HG03342 (cell line): ENCODE measurements around the gene PTPRN2.

Source experiments
- ATAC-seq: cut with Tn5 transposase; IDR thresholded peaks from one replicate; pipeline ENCODE4 v1.9.1; 2021; ENCODE audit warnings: mild to moderate bottlenecking, moderate library complexity; ENCODE audit not compliant: unreplicated experiment

Gene PTPRN2

DNA sequence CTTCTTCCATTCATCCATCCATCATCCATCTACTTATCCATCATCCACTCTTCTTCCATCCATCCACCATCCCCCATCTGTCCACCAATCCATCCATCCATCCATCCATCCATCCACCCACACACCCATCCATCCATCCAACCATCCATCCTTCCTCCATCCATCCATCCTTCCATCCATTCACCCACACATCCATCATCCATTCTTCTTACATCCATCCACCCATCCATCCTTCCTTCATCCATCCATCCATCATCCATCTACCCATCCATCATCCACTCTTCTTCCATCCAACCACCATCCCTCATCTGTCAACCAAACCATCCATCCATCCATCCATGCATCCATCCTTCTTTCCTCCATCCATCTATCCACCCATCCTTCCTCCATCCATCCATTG, 821.5 kb downstream of the PTPRN2 start:
- ATAC-seq, result no peak

DNA sequence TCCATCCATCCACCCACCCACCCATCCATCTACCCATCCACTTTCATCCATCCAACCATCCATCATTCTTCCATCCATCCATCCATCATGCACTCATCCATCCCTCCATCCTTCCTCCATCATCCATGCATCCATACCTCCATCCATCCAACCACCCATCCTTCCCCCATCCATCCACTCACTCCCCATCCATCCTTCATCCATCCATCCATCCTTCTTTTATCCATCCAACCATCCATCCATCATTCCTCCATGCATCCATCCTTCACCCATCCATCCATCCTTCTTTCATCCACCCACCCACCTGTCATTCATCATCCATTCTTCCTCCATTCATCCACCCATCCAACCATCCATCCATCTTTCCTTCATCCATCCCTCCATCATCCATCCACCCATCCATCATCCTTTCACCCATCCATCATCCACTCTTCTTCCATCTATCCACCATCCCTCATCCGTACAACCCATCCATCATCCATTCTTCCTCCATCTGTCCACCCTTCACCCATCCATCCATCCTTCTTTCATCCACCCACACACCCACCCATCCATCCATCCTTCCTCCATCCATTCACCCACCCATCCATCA, 822.6 kb downstream of the PTPRN2 start:
- no peak for ATAC-seq

- ATAC-seq, result no peak
These were observed 823.4 kb downstream of the PTPRN2 start for GRCh38 chr7:157764193-157764592.

DNA sequence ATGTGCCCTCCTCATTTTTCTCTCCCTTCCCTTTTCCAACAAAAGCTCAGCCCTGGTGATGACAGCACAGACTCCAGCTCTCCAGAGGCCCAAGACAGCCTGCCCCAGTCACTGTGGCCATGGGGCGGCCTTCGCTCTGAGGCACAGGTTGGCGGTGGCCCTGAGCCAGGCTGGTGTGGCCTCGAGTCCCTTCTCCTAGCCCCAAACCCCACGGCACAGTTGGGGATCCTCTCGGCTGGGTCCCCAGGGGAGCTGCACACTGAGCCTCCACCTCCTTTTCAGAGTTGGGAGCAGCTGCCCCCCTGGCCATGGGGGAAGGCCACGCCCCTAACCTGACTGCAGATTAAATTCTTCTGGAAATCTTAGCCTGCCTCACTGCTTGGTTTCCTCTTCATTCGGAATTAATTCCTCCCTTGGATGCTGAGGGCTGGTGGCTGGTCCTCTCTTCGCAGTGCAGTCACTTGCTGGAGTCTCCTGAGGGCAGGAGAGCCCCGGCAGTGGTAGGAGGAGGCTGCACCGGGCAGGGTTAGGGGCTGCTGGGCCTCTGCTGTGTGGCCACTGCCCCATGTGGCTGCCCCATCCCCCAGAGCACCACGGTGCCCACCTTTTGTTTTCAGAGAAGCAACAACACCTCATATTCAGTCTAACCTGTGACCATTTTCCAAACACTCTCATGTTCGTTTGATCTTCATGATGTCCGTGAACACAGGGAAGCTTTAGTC, 824.2 kb downstream of the PTPRN2 start:
- ATAC-seq, result no peak

DNA sequence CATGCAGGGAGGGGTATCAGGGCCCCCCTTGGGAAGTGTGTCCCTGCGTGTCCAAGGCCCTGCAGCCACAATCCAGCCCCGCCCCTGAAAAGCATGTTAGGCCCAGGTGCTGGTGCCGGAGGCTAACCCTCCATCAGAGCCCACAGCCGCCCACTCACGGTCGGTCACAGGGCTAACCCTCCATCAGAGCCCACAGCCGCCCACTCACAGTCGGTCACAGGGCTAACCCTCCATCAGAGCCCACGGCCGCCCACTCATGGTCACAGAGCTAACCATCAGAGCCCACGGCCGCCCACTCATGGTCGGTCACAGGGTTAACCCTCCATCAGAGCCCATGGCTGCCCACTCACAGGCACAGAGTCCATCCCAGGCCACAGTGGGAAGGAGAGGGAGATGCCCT, 824.8 kb downstream of the PTPRN2 start:
- ATAC-seq, result no peak

GRCh38 chr7:157760004-157760730, 827.5 kb downstream of the PTPRN2 start:
- ATAC-seq, result no peak

DNA sequence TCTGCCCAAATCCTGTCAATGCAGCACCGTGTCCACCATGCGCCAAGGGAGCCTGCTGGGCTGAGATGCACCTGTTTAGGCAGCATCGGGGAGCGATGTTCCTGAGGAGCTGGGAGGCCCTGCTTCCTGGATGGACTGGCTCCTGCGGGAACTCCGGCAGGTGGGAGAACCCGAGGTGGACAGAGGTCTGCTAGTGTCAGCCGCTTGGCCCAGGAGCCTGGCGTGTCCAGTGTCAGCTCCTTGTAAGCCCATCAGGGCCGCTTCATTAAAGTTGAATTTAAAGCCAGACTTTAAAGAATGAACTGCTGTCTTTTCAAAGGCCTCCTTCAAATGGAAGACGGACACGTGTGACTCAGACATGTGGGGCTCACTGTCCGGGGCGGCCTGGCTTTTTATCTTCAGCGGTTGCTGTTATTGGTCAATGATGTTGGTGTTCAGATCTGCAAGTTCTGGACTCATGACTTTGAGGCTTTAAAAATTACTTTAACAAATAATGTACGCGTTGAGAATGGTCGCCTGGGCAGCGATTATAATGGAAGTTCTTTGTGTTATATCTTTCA, 828.3 kb downstream of the PTPRN2 start:
- ATAC-seq, result no peak

DNA sequence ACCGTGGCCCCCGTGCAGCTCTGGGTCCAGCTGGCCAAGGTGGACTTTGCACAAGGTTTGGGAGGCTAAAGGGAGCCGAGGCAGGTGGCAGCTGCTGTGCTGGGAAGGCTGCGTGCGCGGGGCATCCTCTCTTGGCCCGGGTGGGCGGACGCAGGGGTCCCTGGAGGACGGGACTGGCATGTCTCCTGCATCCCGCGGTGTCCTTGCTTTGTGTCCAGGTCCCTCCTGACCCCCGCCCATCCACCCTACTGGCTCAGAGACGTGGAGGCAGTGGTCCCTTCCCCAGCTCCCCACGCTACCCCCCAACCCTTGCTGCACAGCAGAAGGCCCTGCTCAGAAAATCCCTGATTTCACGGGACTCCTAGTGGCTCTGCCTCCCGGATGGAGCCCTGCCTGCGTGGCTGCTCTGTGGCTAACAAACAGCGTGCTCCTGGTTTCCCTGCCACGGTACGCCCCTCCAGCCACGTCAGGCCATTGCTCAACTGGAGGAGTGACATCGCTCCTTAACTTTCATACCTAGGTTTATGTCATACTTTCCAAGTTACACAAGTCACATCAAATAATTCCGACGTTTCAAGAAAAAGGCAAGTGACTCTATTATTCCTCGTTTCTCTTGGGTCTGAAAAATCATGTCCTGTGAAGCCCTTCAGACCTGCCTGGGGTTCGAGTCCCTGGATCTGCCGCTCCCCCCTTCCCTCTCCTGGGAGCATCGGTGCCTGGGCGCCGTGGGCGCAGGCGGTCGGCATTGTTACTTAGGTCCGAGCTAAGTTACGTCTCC, 829.0 kb downstream of the PTPRN2 start:
- no peak for ATAC-seq

- no peak for ATAC-seq
These were observed 829.7 kb downstream of the PTPRN2 start for GRCh38 chr7:157757776-157758467.

DNA sequence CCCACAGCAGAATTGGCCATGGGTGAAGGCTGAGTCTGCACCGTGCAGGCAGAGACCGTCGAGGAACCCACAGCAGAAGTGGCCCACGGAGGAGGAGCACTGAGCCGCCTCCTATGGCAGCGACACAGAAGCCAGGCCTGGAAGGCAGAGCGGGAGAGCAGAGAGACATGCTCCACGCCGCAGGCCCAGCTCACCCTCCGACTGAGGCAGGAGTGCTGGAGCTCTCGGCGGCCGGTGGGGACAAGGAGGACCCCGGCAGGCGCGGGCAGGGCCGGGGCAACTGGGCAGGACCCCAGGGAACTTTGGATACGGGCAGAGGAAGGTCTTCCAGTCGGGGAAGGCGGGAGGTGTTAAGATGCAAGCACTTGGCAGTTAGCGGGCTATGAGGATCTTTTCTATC, 830.4 kb downstream of the PTPRN2 start:
- no peak for ATAC-seq

DNA sequence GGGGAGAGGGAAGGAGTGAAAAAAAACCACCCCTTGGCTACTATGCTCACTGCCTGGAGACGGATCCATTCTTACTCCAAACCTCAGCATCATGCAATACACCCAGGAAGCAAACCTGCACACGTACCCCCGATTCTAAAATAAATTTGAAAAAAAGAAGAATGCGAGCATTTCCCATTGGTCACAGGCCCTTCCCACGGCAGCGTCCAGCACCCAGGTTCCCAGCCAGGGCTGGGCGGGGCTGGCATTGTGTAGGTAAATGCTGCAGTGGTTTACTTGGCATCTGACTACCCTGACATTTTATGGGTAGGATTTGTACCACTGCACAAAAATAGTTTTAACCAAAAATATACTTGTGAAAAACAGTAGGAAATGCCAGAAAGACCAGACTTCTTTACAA, 831.9 kb downstream of the PTPRN2 start:
- ATAC-seq, result no peak

DNA sequence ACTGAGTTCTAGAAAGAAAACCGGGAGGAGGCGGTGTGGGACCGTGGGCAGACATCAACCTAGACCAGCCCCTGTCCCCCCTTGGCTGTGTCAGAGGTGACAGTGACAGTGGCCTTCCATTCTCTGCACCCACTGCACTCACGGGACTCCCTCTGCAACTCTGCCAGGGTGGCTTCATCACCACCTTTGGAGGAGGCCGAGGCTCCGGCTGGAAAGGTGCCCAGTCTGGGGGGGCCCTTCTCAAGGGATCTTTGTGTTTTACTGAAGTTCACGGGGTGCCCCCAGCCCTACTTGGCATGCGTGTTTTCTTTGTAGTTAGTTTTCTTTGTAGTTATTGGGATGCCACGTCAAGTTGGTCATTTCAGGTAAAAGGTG, 833.2 kb downstream of the PTPRN2 start:
- ATAC-seq, result no peak

DNA sequence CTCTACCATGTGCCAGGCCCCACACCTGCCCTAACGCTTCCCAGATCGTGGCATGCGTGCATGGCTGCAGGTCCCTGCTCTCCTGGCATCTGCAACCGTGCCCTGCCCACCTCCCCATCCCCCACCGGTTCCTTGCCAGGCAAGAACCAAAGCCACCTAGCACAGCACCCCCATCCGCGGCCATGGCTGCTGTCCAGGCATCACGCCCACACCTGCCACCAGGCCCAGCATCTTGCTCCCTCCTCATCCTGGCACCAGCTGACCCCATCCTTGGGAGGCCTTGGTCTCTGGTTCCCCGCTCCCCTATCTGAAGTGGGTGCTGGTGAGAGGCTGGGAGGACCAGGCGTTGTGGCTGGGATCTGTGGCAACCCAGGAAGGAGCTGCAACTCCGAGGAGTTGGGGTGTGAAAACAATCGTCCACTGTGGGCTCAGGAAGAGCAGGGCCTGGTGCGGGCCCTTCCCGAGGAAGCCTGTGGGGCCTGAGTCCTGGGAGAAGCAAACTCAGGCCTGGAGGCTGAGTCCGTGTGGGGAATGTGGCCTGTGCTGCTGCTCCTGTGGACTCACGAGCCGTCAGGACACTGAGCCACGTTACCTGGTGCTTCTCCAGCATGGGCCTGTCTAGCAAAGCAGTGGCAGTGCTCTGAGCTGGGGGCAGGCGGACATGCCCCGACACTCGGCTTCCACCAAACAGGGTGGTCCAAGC, 833.8 kb downstream of the PTPRN2 start:
- ATAC-seq, result no peak

GRCh38 chr7:157752832-157753291, 834.8 kb downstream of the PTPRN2 start:
- no peak for ATAC-seq

DNA sequence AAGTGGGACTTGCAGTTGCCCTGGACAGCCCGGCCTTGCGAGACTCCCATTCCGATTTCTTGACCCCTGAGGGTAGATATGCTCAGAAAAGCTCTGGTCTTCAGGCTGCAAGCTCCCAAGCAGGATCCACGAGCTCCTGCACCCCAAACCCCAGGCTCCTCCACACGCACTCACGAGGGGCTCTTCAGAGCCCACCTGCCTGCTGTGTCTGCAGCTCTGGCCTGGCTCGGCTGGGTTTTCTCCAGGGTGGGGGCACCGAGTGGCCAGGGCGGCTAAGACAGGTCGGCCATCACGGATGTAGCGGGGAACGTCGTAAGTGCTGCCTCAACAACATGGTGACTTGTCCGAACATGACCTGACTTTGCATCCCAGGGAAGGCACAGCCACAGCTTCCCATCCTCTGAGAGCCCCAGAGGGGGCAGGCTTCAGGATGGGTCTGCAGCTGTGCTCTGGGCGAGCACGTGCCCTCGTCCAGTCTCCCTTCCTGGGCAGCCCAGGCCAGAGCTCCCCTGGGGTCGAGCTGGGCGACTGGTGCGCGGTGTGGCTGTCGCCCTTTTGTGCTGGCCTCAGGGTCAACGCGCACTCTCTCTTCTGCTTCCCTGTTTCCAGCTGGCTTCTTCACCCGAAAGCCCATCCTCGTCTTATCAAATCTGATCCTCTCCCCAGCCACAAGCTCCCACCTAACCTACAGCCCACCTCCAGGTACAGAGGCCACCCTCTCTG, 835.5 kb downstream of the PTPRN2 start:
- ATAC-seq, result no peak

- ATAC-seq, result no peak
These were observed 836.2 kb downstream of the PTPRN2 start for GRCh38 chr7:157751406-157751805.

- no peak for ATAC-seq
These were observed 837.3 kb downstream of the PTPRN2 start for GRCh38 chr7:157750291-157750690.

DNA sequence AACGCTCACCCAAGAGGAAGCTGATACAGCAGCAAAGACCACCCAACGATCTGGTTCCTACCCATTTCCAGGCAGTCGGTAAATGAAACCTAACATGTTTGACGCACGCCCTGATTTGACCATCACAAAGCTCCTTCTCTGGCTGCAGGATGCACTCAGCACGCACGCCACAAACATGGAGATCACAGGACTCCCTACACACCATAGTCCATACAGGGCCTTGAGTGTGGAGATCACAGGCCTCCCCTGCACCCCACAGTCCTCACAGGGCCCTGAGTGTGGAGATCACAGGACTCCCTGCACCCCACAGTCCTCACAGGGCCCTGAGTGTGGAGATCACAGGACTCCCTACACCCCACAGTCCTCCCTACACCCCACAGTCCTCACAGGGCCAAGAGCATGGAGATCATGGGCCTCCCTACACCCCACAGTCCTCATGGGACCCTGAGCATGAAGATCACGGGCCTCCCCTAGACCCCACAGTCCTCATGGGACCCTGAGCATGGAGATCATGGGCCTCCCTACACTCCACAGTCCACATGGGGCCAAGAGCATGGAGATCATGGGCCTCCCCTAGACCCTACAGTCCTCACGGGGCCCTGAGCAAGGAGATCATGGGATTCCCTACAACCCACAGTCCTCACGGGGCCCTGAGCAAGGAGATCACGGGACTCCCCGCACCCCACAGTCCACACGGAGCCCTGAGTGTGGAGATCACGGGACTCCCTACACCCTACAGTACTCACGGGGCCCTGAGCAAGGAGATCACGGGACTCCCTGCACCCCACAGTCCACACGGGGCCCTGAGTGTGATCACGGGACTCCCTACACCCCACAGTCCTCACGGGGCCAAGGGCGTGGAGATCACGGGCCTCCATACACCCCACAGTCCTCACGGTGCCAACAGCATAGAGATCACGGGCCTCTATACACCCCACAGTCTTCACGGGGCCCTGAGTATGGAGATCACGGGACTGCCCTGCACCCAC, 841.6 kb downstream of the PTPRN2 start:
- ATAC-seq, result no peak
